ENCODE measurements around the gene TSSK6.

The TSSK6 gene

DNA sequence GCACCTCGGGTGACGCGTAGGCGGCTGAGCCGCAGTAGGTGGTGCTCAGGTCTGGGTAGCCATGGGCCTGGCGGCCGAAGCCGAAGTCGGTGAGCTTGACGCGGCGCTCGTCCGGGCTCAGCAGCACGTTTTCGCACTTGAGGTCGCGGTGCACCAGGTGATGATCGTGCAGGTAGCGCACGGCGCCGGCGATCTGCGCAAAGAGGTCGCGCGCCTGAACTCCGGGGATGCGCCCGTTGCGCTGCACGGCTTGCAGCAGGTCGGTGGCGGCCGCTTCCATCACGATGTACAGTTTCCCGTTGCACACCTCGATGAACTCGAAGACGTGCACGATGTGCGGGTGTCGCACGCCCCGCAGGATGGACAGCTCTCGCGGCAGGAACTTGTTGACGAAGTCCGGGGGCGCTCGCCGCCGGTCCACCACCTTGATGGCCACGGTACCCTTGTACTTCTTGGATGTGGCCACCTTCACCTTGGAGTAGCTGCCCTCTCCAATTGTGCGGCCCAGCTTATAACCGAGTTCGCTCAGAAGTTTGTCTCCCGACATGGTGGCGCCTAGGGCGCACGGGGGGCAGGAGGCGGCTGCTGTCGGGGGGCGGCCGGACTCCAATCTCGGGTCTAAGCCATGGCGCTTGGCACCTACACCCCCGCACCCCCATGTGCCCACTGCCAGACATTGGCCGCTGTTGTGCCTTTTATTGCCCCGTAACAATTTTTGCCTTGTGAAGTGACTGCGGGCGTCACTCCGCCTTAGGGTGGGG lies at the start of gene TSSK6:
Gene TSSK6 (minus strand): TSS at position 668 of the 761 bp plus-strand sequence. CDS start 121 bp downstream, at position 547.
- DNase-seq, result no peak

GRCh38 chr19:19563348-19563848 lies 48.0 kb upstream of the TSSK6 start:
- no peak for DNase-seq

DNA sequence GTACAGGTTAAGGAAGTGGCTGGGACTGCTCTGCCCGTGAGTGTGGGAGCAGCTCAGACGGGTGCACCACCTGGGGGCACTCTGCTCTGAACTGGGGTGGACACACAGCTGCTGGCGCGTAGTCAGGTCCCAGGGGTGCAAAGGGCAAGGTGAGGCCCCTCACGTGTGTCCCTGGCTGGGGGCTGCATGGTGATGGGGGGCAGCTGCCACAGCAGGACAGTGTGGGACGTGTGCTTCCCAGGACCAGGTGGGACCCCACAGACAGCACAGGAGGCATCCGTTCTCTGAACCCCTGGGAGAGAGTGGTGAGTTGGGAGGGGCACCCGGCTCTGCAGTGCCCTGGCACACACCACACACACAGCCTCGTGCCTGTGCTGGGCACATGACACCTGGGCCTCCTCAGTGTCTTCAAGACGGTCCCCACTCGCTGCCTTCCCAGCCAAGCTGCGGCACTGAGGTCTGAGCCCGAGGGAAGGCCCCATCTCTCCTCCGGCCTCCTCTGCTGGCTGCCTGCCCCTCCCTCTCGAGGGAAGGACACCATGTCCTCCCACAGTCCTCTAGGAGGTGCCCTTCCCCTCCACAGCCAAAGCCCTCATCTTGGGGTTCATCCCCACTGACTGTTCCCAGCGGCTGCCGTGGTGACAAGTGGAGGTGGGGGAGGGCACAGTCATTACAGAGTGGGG lies 47.5 kb upstream of the TSSK6 start:
- peak; percentile 21 for DNase-seq

- DNase-seq, result no peak
These were observed 46.8 kb upstream of the TSSK6 start for GRCh38 chr19:19561946-19562664.

DNA sequence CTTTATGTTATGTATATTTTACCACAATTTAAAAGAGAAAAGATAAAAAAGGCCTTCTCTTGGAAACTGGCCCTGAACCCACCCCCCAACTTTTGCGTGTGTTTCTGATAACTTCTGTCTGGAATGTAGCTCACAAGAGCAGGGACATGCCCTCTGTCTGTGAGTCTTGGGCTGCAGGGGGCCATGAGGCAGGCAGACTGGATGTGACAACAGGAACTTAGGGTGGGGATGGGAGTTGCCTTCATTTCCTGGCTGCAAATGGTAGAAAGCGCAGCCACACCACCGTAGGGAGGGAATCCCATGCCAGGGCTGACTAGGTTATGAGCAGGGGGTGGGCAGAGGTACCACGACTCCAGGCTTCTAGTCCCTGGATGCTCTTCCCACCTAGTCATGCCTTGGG lies 44.6 kb upstream of the TSSK6 start:
- DNase-seq, result no peak

DNA sequence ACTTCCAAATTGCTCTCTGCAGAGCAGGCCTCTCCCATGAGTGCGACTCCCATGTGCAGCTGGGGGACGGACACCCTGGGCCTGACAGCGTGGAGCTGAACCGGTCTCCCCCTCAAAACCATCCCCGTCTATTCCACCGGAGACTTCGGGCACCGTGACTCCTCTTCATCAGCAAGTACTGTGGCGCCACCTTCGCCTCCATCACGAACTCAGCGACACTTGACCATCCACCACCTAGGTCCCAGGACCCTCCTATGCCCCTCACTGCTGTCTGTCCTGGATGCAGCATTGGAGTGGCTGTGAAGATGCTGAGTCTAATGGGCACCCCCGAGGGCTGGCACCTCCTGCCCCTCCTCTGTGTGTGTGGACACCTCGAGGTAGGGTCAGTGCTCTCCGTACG lies 43.3 kb upstream of the TSSK6 start:
- DNase-seq, result no peak

GRCh38 chr19:19558055-19558454 lies 42.7 kb upstream of the TSSK6 start:
- DNase-seq, result no peak

DNA sequence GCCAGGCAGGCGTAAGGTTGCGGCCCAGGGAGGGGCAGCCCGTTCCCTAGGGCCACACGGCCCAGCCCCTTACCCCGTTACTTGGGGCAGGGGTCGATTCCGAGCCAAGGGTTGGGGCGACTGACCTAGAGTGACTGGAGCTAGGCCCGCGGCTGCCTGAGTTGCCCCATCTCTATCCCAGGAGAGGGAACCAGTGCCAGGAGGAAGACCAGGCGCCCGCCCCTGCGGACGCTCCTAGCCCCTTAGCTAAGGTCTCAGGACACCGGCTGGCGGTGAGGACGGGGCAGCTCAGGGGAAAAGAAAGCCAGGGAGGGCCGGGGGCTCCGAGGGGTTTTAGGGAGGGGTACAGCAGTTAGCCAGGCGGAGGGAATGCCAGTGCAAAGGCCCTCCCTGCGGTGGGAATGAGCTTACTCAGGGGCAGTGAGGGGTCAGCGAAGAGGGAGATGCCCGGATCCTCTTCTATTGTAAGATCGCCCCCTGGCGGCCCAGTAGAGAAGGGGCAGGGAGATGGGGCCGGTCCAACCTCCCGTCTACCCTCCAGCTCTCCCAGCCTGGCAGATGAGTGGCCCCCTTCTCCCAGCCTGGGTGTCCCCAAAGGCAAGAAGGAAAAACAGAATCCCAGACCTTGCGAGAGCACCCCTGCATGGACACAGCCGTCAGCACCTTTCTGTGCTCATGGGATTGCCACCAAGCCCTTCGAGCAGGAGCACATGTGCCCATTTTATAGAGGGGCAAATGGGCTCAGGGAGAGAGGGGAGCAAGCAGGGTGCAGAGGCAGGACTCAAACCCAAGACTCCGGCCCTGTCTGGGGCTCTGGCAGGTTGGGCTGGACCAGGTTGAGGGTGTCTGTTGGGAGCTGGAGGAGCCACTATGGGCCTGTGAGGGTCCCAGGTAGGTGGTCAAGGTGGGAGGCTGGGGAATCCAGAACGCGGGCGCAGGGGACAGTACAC lies 39.0 kb upstream of the TSSK6 start:
- DNase-seq, result peak; percentile 70

GRCh38 chr19:19553670-19554069 lies 38.3 kb upstream of the TSSK6 start:
- no peak for DNase-seq

GRCh38 chr19:19552798-19553197 lies 37.5 kb upstream of the TSSK6 start:
- DNase-seq, result no peak

DNA sequence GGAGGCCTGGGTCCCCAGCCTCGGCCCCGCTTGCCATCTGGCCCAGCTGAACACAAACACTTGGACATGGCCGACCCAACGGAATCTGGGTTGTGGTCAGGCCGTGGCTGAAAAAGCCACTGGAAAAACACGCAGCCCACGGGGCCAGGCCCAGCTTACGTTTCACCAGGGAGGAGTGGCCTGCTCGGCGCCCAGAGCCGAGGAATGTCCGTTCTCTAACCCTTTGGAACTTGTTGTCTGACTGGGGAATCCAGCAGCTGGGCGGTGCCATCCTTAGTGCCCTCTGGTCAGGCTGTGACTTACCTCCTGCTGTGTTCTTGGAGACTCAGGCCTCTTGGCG lies 36.5 kb upstream of the TSSK6 start:
- no peak for DNase-seq

DNA sequence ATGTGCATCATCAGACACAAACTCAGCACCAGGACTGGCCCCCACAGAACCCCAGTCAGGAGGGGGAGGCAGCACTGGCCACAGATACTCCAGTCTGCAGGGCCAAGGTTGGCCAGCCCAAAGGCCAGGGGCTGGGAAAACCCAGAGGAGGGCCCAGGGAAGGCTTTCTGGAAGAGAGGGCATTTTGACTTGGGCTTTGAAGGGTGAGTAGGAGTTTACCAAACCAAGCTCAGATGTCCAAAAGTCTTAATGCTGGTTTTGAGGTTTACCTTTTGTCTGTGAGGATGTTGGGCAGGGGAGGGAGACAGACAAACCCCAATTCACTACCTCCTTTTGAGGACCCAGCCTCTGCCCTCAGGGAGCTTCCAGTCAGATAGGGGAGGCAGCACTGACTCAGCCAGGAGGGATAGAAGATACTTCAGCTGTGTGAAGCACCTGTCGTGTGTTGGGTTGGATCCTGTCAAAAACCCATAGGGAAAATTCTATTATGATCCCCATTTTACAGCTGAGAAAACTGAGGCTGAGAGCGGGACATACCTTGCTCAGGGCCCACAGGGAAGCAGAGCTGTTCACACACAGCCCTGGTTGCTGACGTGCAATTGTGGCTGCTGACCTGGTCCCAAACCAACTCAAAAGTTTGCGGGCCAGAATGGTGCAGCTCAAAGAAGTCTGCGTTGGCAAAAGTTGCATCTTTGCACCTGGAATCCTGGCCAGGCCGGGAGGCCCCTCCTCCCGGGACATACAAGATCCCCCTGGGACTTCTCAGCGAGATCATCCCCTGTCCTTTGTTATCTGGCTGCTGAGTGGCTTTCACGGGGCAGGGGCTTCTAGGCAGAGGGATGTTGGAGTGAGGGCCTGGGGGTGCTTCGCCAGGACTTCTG lies 35.9 kb upstream of the TSSK6 start:
- DNase-seq, result no peak

- DNase-seq, result no peak
These were observed 35.2 kb upstream of the TSSK6 start for GRCh38 chr19:19550485-19550929.

DNA sequence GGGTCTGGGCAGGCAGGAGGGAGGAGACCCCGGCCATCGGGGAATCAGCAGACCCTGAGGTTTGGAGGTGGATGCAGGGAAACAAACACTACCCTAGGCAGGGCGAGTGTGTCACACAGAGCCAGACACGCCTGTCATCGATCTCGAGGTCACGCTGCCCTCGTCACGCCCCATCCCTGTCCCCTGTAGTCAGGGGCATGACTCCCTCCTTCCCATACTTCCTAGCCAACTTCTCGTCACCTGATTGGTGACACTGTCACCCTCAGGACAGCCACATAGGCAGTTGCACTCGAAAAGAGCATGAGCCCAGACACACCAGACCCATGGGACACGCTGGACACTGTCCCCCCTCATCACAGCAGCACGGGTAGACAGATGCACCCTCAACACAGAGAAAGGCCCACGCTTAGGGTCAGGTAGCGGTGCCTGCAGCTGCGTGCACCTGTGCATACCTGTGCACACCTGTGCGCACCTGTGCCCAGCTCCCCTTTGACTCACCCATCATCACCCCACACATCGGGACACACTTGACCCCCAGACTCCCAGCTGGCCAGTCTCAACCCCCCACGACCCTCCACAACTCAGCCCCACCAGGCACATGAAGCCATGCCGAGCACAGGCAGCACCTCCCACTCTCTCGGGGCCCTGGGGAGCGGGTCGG lies 34.6 kb upstream of the TSSK6 start:
- DNase-seq, result no peak

GRCh38 chr19:19548915-19549759 lies 33.8 kb upstream of the TSSK6 start:
- DNase-seq, result no peak

DNA sequence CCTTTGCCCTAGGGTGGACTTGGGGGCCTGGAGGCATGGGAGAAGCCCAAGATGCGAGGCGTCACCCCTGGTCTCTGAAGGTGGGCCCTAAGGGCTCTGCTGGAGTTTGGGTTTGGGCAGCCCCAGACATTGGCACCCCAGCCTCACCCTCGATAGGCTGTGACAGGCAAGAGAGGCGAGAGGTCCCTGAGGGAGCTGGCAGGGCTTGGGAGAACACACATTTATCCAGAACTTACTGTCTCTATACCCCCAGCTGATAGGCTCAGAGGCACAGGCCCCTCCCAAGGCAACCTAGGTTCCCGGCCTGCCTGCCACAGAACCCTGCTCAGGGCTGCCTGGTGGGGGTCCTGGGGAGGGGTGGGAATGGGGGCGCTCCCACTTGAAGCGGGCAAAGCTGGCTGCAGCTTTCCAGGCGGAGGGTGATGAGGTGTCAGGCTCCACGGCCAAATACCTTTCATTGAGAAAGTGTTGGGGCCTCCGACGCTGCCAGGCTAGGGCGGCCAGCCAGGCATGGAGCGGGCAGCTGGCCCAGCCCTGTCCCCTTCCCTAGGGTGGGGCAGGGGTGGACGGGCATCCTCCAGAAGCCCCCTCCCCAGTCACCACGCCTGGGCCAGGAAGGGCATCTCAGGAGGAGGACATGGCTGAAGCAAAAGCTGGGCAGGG lies 32.5 kb upstream of the TSSK6 start:
- DNase-seq, result no peak

- no peak for DNase-seq
These were observed 31.4 kb upstream of the TSSK6 start for GRCh38 chr19:19546751-19547162.

DNA sequence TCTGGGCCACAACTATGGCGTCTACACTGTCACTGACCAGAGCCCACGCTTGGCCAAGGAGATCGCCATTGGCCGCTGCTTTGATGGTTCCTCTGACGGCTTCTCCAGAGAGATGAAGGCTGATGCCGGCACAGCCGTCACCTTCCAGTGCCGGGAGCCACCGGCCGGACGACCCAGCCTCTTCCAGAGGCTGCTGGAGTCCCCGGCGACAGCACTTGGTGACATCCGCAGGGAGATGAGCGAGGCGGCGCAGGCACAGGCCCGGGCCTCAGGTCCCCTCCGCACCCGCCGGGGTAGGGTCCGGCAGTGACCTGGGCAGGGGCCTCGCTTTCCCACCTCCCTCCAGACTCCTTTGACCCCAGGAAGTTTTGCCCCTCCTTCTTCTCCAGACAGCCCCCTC lies 30.4 kb upstream of the TSSK6 start:
- DNase-seq, result no peak

GRCh38 chr19:19544954-19545591 lies 29.7 kb upstream of the TSSK6 start:
- DNase-seq, result no peak

All from stimulated activated CD4-positive, alpha-beta T cell treated with anti-CD3 and anti-CD28 coated beads, Interleukin-4, amount 100 ng/mL, for 24 hours (primary cell).